Right lobe of liver (tissue), 4 donors: ENCODE results near the gene NSF.

Experiments
- CTCF ChIP-seq, 4 donors: fragments of 200-600 bp in 3 of 4; fragments of 450-650 bp in 1 of 4; IDR thresholded peaks; one replicate each; pipeline versions ENCODE4 v1.5.1 to v1.8.0; 2016 to 2022; ENCODE audit warnings: antibody characterized with exemption in 4 of 4, mild to moderate bottlenecking in 2 of 4
- POLR2A ChIP-seq: fragments of 450-650 bp; IDR thresholded peaks from one replicate; pipeline ENCODE4 v1.6.1; 2017; ENCODE audit warnings: antibody characterized with exemption, mild to moderate bottlenecking
- donor health status: DM: no; HTN: no; CAD: no.
- donor health status: DM: no; HTN: no; CAD: no.
- donor health status: DM: no; HTN: yes; CAD: no.

- TF ChIP-seq POLR2A (no peak), CTCF (IDR thresholded peaks at IDR 0.05) (no peak)
Measured at GRCh38 chr17:46796084-46796483, 205.6 kb downstream of the NSF start.
